Activated CD8-positive, alpha-beta memory T cell treated with anti-CD3 and anti-CD28 coated beads, Interleukin-2, amount 50 U/mL, for 24 hours (primary cell): ENCODE measurements around the gene CLMP.

Source experiments
- DNase-seq: peaks from one replicate; pipeline ENCODE4 v3.0.0-alpha.2; 2020; ENCODE audit errors: extremely low read depth

CLMP gene

DNA sequence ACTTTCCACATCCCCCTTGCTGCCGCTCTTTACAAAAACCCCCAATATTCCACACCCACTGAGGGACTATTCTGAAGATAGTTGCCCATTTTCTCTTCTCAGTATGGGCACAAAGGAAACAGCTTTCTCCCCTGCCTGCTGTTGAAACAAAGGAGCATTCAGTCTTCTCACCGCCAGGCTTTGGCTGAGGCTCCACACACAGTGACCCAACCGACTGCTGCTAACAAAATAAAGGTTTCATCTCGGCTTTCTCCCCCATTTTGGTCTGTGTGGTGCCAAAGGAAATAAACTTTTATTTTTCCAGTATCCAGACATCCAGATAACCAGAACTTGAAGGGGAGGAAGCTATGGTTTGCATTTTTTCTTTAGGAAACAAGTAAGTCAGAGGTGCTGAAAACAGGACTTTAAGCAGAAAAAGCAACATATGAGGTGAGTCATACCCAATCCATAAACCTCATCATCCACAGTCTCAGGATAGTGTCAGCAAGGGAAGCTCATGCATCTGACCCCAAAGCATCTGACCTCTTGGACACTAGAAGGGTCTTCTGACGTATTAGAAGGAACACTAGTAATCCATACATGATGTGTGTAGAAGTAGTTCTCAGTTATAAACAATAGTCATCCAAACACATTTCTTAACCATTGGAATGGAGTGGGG is 6.4 kb downstream of the CLMP start:
- DNase-seq: no peak

DNA sequence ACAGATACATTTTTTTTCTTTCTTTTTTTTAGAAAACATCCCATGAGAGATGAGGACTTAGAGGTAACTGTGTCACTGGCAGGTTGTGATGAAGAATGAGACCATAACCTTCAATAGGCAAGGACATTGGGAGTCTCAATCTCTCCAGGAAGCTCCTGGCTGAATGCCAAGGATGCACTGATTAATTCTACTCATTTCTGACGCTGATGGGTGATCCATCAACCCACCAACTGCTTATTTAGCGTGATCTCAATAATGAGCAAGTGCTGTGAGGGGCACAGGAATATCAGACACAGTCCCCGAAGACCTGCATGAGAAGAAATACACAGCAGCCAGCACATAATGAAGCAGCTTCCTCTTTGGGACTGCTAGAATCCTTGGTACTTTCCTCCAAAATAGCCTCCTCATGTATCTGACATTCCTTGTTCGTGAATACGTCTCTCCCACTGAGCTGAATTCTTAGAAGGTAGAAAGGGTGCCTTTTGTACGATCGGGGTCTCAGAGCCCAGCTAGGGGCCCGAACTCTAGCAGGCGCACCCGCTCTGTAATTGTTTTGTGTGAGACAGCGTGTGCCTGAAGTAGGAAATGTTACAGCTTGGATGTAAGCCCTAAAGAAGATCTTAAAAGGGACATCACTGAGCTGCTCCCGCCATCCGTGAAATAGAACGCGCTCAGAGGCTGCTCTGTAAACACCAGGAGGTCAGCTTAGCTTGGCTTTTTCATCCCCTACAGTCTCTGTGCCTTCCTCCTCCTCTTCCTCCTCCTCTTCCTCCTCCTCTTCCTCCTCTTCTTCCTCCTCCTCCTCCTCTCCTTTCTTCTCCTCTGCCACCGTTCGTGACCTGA is 7.2 kb downstream of the CLMP start:
- no peak for DNase-seq

DNA sequence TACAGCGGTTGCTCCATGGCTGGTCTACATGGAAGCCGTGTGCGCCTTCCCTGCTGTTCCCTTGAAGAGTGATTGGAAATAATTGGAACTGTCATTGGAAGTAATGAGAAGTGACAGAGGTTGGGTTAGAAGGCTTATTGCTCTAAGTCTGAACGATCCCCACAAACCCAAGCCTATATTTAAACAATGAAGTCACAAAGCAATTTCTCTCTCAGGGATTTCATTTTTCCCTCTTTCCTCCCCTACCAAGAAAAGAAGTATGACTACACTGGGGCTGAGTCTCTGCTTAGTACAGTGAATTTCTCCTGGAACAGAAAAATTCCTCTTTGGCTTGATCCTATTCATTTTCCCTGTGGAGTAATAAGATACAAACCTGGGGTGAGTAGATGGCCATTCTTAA is 7.8 kb downstream of the CLMP start:
- no peak for DNase-seq

DNA sequence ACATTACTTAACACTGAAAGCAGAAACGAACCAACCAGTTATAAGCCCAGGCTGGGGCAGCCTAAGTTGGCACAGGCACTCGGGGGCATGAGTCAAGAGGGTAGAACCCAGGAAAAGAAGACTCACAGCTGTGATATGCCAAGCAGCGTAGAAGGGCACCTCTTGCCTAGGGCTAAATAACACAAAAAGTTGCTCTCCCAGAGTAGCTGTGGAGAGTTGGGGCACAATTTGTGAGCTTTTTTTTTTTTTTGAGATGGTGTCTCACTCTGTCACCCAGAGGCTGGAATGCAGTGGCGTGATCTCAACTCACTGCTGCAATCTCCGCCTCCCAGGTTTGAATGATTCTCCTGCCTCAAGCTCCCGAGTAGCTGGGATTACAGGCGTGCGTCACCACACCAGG is 8.8 kb downstream of the CLMP start:
- DNase-seq: no peak

DNA sequence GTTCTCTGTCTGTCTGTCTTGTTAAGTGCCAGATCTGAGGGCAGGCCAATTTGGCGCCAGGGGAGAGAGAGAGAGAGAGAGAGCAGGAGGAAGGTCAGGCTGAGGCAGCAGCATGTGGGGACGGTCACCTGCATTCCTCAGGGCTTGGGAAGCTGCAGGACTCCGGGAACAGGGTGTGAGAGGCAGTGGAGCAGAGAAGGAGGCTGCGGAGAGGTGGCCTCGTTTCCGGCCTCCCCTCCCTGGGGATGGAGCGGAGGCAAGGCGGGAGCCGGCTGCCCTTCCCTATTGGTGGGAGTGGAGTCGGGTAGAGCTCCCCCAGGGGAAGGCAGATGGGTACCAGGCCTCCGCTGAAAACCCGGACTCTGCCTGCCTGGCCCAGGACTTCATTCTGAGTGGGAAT is 9.7 kb downstream of the CLMP start:
- no peak for DNase-seq

DNA sequence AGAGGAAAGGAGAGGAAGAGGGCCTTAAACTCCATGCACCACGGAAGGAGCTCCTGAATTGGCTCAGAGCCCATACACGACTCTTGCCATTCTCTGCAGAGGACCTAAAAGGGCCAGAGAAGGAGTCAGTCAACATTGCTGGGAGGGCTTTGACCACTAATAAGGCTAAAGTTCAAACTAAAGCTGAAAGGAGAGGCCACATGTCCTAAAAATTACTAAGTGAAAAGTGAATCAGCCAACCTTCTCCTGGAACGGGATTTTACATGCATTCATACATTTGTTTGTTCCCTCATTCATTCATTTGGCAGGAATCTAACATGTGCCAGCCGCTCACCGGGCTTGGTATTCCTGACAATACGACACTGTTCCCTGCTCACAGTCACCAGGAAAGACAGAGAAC is 10.5 kb downstream of the CLMP start:
- DNase-seq: no peak

DNA sequence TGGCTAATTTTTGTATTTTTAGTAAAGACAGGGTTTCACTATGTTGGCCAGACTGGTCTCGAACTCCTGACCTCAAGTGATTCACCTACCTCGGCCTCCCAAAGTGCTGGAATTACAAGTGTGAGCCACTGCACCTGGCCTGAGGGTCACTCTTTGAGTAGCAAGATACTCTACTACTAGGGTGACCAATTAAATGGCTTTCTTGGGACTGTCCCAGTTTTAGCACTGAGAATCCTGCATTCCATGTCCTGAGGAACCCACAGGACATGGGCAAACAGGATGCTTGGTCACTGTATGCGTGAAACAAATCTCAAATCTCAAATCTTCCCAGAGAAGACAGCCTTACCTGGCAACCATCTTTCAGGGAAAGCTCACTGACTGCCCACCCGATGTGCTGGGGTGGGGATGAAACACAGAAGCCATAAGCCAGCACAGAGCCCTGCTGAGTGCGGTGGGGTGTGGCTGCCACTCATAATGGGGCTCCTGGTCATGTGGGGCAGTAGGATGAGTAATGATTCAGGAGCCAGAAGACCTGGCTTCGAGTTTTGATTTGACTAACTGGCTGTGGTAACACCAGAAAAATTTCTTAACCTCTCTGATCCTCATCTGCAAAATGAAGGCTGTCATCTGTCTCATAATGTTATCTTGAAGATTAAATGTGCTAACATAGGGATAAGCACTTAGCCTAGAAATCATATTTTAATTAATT is 11.5 kb downstream of the CLMP start:
- DNase-seq: no peak

DNA sequence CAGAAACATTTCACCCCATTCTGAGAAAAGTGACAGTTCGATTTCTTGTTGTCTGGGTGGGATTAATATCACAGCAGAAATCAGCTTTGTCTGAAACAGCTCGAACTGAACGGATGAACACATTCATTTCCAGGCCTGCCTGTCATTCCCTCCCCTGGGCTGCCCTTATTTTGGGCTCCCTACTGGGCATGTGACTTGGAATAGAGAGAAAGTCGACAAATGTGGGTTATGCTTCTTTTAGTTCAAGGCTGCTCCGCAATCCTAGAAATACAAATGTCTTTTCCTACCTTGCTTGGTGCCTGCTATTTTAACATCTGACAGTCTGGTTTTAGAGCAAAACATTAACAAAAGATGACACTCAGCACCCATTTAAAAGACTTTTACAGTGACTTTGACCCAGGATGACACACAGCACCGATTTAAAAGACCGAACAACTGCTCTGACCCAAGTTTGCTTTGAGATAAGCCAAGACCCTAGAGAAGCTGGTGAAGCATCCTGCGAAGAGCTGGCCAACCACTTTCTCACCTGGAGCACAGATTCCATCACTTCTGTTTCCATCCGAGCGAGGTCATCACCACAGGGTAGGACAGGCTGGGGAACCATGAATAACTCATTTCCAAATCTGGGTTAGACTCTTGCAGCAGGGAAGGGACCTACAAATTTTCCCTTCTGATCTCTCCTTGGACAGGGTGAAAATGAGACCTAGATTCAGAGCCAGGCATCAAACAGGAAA is 13.1 kb downstream of the CLMP start:
- DNase-seq: no peak

DNA sequence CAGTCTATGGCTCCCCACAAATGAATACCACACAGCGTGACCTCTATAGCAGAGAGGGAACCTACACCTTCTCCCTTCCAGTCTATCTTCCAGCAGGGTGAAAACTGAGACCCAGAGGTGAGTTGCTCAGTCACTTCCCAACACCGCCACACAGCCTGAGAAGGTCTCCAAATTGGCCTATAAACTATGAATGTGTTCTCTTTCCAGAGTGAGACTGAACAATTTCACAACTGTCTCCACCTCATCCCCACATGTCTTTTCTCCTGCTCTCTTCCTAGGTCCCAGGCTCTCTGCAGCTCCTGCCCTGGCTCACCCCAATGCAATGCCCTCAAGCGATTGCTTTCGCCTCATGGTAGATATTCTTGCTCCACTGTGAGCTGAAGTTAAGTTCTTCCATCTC is 14.0 kb downstream of the CLMP start:
- DNase-seq: no peak

DNA sequence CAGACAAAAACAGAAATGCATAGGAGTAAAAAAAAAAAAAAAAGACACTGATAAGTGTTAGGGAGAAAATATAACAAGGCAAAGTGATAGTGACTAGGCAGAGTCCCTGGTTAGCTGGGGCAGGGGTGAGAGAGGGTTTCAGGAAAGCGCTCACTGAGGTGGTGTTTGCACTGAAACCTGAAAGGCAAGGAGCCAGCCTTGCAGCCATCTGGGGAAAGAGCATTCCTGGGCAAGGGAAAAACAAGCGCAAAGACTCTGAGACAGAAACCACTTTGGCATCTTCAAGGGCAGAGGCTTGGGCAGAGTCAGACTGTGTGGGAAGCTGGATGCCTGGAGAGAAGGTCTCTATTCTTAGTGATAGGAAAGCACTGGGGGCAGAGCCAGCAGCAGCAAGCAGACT is 14.5 kb downstream of the CLMP start:
- DNase-seq: no peak

DNA sequence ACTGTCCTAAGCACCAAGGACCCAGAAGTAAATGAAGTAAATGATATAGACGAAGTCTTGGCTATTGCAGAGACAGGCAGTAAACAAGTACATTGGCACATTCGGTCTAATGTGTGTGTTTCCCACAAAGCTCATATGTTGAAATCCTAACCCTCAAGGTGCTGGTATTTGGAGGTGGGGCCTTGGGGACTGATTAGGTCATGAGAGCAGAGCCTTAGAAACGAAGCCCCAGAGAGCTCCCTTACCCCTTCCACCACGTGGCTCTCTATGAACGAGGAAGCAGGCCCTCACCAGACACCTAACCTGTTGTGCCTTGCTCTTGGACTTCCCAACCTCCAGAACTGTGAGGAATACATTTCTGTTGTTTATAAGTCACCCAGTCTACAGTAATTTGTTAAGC is 14.9 kb downstream of the CLMP start:
- DNase-seq: no peak

DNA sequence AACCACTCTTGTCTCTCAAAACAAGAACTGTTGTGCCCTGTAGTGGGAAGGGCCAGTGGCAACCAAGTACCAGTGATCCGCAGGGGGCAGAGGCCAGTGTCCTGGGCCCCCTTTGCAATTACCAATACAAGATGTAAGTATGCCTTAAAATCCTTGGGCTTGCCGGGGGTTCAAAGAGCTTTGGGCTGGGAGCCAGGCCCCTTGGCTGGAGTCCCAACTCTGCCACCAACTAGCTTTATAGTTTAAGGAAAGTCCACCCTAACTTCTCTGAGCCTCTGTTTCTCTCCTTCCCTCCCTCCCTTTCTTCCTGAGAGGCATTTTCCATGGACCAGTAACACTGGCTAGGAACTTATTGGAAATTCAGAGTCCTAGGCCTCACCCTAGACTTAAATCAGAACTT is 15.5 kb downstream of the CLMP start:
- DNase-seq: no peak

DNA sequence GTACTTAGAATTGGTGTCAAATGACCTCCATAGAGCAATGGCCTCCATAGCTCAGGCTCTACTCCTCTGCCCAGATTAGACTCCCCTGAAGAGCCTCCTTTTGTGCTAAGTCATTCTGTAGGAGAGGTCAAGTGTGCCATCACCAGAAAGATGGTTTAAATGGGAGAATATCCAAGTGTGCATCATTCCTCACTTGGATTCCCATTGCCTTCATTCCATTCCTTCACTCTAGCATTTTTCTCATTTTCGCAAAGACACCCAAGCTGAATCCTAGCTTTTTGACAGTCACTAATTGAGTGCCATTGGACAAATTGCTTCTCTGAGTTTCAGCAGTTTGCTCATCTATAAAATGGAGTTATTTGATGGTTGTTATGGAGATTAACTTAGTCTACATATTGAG is 16.9 kb downstream of the CLMP start:
- DNase-seq: no peak

DNA sequence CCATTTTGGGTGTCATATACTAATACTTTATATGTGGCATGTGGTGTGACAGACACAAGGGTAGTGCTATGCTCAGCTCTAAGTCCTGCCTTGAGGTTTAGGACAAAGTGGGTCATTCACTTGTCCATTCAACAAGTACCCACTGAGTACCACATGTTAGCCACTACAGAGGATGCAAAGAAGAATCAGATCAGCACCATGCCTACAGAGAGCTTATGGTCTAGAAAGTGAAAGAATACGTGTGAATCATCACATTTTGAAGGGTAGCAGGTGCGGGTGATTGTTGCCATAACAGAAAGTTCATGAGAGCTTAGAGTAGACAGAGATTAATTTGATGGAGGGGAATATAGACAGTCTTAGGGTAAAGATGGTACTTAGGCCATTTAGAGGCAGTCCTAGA is 18.3 kb downstream of the CLMP start:
- DNase-seq: no peak

DNA sequence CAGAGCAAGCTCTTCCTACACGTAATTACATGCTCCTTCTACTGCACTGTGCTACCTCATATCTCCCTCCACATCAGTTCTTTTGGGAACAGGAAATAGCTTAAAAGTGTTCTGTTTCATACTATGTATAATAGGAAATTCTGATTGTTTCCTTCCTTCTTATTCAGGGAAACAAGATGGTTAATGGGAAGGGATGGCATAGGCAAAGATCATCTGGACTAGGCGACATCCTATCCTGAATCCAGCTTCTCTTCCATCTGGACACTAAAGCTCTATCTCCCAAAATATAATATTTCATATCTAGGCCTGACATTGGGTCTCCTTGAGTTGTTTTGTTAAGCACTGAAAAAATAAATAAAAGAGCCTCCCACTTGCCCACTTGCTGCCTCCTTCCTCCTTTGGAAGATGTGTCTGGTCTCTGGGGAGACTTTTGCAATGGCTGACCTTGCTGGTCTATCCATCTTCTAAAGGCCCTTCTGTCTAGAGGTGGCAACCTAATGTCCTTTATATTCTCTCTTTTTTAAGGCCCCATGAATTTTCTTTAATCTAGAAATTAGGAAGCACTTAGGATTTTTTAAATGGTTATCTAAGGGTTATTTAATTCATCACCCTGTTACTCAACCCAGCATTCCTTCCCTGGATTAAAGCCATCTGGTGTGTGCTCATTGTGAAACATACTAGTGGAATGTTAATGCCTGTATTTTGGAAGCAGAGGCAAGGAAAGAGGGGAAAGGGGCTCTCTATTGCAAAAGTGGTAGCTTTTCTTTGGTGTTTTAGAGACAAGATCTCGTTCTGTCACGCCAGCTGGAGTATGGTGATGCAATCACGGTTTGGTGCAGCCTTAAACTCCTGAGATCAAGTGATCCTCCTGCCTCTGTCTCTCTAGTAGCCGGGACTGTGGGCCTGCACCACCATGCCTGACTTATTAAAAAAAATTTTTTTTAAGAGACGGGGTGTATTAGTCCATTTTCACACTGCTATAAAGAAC is 20.6 kb downstream of the CLMP start:
- DNase-seq: no peak

DNA sequence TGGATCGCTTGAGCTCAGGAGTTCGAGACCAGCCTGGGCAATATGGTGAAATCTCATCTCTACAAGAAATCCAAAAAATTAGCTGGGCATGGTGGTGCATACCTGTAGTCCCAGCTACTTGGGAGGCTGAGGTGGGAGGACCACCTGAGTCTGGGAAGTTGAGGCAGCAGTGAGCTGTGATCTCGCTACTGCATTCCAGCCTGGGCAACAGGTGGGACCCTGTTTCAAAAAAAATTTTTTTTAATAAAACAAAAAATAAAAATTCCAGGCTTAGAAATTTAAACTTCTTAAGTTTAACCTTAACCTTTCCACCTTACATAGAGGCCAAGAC is 21.2 kb downstream of the CLMP start:
- no peak for DNase-seq

DNA sequence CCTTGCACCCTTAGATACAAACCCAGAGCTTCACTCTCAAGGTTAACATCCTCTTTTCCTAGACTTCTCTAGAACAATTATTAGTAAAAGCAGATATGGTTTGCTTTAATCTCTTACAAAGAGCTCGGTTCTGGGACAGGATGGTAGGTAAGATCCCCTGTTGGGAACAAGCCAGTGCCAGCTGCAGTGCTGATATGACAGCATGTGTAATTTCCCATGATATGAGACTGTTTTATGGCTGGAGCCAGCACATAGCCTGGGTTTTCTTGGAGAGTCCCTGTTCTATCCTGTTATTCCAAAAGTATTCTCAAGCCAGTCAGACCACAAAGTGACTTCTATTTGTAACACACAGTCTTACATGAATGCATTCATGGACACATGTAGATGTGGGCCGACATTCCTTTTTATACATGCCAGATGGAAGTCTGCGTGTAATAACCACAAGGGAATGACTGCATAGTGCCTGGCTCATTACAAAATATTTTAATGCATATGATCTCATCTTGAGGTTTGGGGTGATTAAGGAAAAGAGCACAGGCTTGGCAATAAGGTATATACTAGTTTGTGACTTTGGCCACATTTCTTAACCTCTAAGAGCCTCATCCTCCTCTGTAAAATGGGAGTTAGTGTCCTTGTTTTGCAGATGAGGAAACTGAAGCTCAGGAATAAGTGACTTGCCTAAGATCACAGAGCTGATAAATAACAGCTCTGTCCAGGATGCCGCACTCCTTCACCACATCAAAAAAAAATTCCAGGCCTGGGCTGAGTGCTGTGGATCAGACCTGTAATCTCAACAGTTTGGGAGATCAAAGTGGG is 21.8 kb downstream of the CLMP start:
- no peak for DNase-seq

DNA sequence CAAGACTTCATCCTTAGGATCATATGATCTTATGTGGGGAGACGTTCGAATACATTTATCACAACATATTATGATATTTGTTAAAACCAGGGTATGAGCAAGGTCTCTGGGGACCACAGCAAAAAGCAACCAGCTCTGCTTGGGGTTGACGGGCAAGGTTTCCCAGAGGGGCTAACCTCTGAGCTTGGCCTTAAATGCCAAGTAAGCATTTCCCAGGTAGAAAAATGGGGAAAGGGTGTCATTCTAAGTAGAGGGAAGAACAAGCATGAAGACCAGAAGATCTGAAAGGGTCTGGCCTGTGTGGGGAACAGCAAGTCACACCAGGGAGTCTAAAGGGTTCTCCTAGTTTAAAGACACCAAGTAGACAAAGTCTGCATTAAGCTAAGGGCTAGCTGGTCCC is 24.1 kb downstream of the CLMP start:
- no peak for DNase-seq

DNA sequence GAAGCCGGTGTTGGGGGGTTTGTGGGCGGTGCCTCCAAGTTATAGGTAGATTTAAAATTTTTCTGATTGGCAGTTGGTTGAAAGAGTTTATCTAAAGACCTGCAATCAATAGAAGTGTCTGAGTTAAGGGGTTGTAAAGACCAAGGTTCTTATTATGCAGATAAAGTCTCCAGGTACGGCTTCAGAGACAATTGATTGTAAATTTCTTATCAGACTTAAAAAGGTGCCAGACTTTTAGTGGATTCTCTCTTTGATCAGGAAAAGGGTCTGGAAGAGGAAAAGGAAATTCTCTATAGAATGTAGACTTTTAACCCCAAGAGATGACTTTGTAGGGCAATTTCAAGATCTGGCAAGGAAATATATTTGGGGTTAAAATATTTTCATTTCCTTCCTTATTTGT is 25.2 kb downstream of the CLMP start:
- DNase-seq: no peak

DNA sequence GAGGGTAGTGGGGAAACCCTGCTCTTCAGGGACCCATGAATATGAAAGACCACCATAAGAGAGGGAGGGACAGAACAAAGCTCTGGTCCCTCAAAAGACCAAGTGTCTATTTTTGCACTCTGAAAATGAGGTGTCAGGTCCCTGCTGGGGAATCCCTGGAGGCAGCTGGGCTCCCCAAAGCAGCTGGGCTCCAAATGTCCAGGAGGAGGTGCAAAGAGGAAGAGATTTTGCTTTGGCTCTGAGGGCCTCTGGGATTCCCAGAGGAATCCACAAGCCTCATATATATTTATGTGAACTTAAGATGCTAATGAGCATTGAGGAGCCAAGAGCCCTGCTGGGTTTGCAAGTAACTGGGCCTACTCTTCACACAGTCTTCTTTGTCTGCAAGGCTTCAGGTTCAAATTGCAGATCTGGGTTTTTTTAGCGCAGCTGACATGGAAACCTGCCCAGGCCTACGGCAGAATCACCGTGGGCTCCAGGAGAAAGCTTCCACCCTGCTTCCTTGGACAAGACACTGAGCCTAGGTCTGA is 26.0 kb downstream of the CLMP start:
- no peak for DNase-seq
